HCT116 (cell line): ENCODE data around the gene SCARB1. TPM values are rescaled to one million over a fixed set of nuclear protein-coding genes. Genes with fewer than 3 reads are reported as not detected.

Experiments
- ATAC-seq: fragments of 200-7000 bp; cut with Tn5 transposase; 2 replicates; pipeline ENCODE4 v1.9.1; 2020; ENCODE audit warnings: mild to moderate bottlenecking, moderate library complexity
- BruUV-seq: library from RNA; stranded (reverse); fragments of 400-500 nt; replicated peaks from 2 replicates; lab custom pipeline; 2021; lab: Mats Ljungman, UMichigan
- CTCF ChIA-PET: fragments of 300-600 bp; sonication (Branson Sonifier 250); formaldehyde crosslinking; loops from one replicate; lab custom pipeline; 2021; ENCODE audit warnings: antibody characterized with exemption; lab: Charles Lee
- POLR2A ChIA-PET: fragments of 300-600, 350-600 bp; sonication (Branson Sonifier 250); formaldehyde crosslinking; loops from one replicate; lab custom pipeline; 2021; ENCODE audit warnings: antibody characterized with exemption; lab: Charles Lee
- RAD21 ChIA-PET, 2 experiments: fragments of 300-600 bp; sonication (Branson Sonifier 250); formaldehyde crosslinking; loops; one replicate each; lab custom pipeline; 2023; ENCODE audit warnings: low total read pairs in 2 of 2; ENCODE audit not compliant: uncharacterized antibody in 2 of 2, unreplicated experiment in 2 of 2, low non-redundant PET in 1 of 2; lab: Charles Lee
- DNase-seq: peaks from one replicate; pipeline ENCODE4 v3.0.0-alpha.2; 2010; ENCODE audit warnings: low read depth, low spot score
- H2AFZ ChIP-seq: fragments of 200-600 bp; shearing (Covaris generic), sonication (generic); 2 replicates; pipeline ENCODE4 v1.6.1; 2017; ENCODE audit warnings: low read depth, mixed run types, mixed read lengths, antibody characterized with exemption, low read length; ENCODE audit not compliant: poor library complexity, severe bottlenecking
- H3K27ac ChIP-seq: 2 replicates; pipeline ENCODE4 v1.5.1; 2012; ENCODE audit warnings: low read depth, low read length
- H3K27me3 ChIP-seq: fragments of 200-600 bp; sonication (generic); 2 replicates; pipeline ENCODE4 v1.6.1; 2016; ENCODE audit warnings: mixed run types, low read length, mixed read lengths; ENCODE audit not compliant: insufficient read depth
- H3K36me3 ChIP-seq, 2 experiments: fragments of 200-500 bp in 1 of 2; fragments of 200-600 bp in 1 of 2; sonication (Bioruptor generic) in 1 of 2; sonication (generic) in 1 of 2; 2 replicates each; pipeline versions ENCODE4 v1.5.1 to v1.6.1; 2014 to 2016; ENCODE audit warnings: low read length in 2 of 2, inconsistent platforms in 1 of 2, mixed read lengths in 1 of 2, mixed run types in 1 of 2; ENCODE audit not compliant: insufficient read depth in 2 of 2, control insufficient read depth in 1 of 2
- H3K4me1 ChIP-seq, 2 experiments: fragments of 200-600 bp in 1 of 2; sonication (generic) in 1 of 2; 2 replicates each; pipeline versions ENCODE4 v1.5.1 to v1.6.1; 2012 to 2017; ENCODE audit warnings: low read length in 2 of 2, inconsistent platforms in 1 of 2, mild to moderate bottlenecking in 1 of 2, mixed read lengths in 1 of 2, mixed run types in 1 of 2, moderate library complexity in 1 of 2; ENCODE audit not compliant: insufficient read depth in 2 of 2, control insufficient read depth in 1 of 2
- H3K4me2 ChIP-seq: fragments of 200-600 bp; sonication (generic); 2 replicates; pipeline ENCODE4 v1.6.1; 2017; ENCODE audit warnings: mixed run types, low read length, mixed read lengths
- H3K4me3 ChIP-seq, 2 experiments: fragments of 200-600 bp in 1 of 2; sonication (generic) in 1 of 2; replicated peaks in 1 of 2; 2 replicates each; pipeline ENCODE4 v1.5.1; 2011 to 2016; ENCODE audit warnings: low read length in 2 of 2, control low read depth in 1 of 2, low read depth in 1 of 2, mild to moderate bottlenecking in 1 of 2, mixed read lengths in 1 of 2, mixed run types in 1 of 2
- H3K79me2 ChIP-seq: fragments of 200-600 bp; sonication (generic); 2 replicates; pipeline ENCODE4 v1.6.1; 2017; ENCODE audit warnings: mild to moderate bottlenecking, mixed run types, low read length, moderate library complexity, mixed read lengths; ENCODE audit not compliant: insufficient read depth
- H3K9ac ChIP-seq: fragments of 200-600 bp; sonication (generic); 2 replicates; pipeline ENCODE4 v1.6.1; 2016; ENCODE audit warnings: low read length, mixed read lengths
- H3K9me2 ChIP-seq: fragments of 200-600 bp; sonication (generic), shearing (Covaris generic); 2 replicates; pipeline ENCODE4 v1.6.1; 2017; ENCODE audit warnings: mixed run types, mild to moderate bottlenecking, moderate library complexity; ENCODE audit not compliant: insufficient read depth
- H3K9me3 ChIP-seq, 2 experiments: fragments of 200-500 bp in 1 of 2; fragments of 200-600 bp in 1 of 2; sonication (Bioruptor generic) in 1 of 2; sonication (generic) in 1 of 2; 2 replicates each; pipeline ENCODE4 v1.6.1; 2014 to 2017; ENCODE audit warnings: low read length in 2 of 2, mixed read lengths in 2 of 2, inconsistent platforms in 1 of 2, low read depth in 1 of 2, mild to moderate bottlenecking in 1 of 2, mixed run types in 1 of 2, moderate library complexity in 1 of 2; ENCODE audit not compliant: control insufficient read depth in 1 of 2, insufficient read depth in 1 of 2
- H4K20me1 ChIP-seq: fragments of 200-600 bp; sonication (generic), shearing (Covaris generic); 2 replicates; pipeline ENCODE4 v1.6.1; 2017; ENCODE audit warnings: mixed run types, mild to moderate bottlenecking, moderate library complexity; ENCODE audit not compliant: insufficient read depth
- ATF3 ChIP-seq: IDR thresholded peaks from 2 replicates; pipeline ENCODE4 v1.6.1; 2012
- CBX3 ChIP-seq: IDR thresholded peaks from 2 replicates; pipeline ENCODE4 v1.6.1; 2012; ENCODE audit warnings: low read depth
- CTCF ChIP-seq, 3 experiments: fragments of 200-600 bp in 1 of 3; sonication (generic) in 1 of 3; IDR thresholded peaks in 2 of 3; conservative IDR thresholded peaks in 1 of 3; 2 replicates each; pipeline ENCODE4 v1.5.1; 2012 to 2017; ENCODE audit warnings: low read depth in 2 of 3, low read length in 2 of 3, antibody characterized with exemption in 1 of 3, borderline replicate concordance in 1 of 3, control low read depth in 1 of 3, mild to moderate bottlenecking in 1 of 3, mixed read lengths in 1 of 3, mixed run types in 1 of 3, moderate library complexity in 1 of 3; ENCODE audit not compliant: insufficient read depth in 1 of 3
- EGR1 ChIP-seq: IDR thresholded peaks from 2 replicates; pipeline ENCODE4 v1.6.1; 2012; ENCODE audit warnings: low read depth
- ELF1 ChIP-seq: IDR thresholded peaks from 2 replicates; pipeline ENCODE4 v1.6.1; 2012; ENCODE audit warnings: low read depth, borderline replicate concordance
- EZH2 ChIP-seq: fragments of 200-600 bp; sonication (generic); IDR thresholded peaks from 2 replicates; pipeline ENCODE4 v1.6.1; 2017; ENCODE audit warnings: antibody characterized with exemption, mixed run types
- EZH2phosphoT487 ChIP-seq: fragments of 200-600 bp; IDR thresholded peaks from 2 replicates; pipeline ENCODE4 v1.6.1; 2018; ENCODE audit warnings: antibody characterized with exemption, borderline replicate concordance
- FOSL1 ChIP-seq: IDR thresholded peaks from 2 replicates; pipeline ENCODE4 v1.6.1; 2012; ENCODE audit warnings: low read depth
- JUND ChIP-seq: IDR thresholded peaks from 2 replicates; pipeline ENCODE4 v1.6.1; 2012
- POLR2AphosphoS5 ChIP-seq: IDR thresholded peaks from 2 replicates; pipeline ENCODE4 v1.6.1; 2011; ENCODE audit warnings: mild to moderate bottlenecking, low read depth, low read length, moderate library complexity
- RAD21 ChIP-seq: IDR thresholded peaks from 2 replicates; pipeline ENCODE4 v1.6.1; 2012; ENCODE audit warnings: low read depth, mild to moderate bottlenecking
- REST ChIP-seq: IDR thresholded peaks from 2 replicates; pipeline ENCODE4 v1.6.1; 2012; ENCODE audit warnings: low read depth
- SIN3A ChIP-seq: IDR thresholded peaks from 2 replicates; pipeline ENCODE4 v1.6.1; 2012; ENCODE audit warnings: low read depth
- SRF ChIP-seq: IDR thresholded peaks from 2 replicates; pipeline ENCODE4 v1.6.1; 2012; ENCODE audit warnings: low read depth
- TCF7L2 ChIP-seq: IDR thresholded peaks from 2 replicates; pipeline ENCODE4 v1.7.0; 2011; ENCODE audit warnings: borderline replicate concordance, inconsistent platforms; ENCODE audit not compliant: insufficient read depth, insufficient read length; ENCODE audit errors: extremely low read depth
- YY1 ChIP-seq: IDR thresholded peaks from 2 replicates; pipeline ENCODE4 v1.6.1; 2011; ENCODE audit warnings: low read length, low read depth, moderate library complexity, mild to moderate bottlenecking; ENCODE audit not compliant: insufficient replicate concordance; ENCODE audit errors: extremely low read depth
- ZBTB33 ChIP-seq: IDR thresholded peaks from 2 replicates; pipeline ENCODE4 v1.6.1; 2011; ENCODE audit warnings: mild to moderate bottlenecking, low read length, moderate library complexity; ENCODE audit not compliant: insufficient replicate concordance; ENCODE audit errors: extremely low read depth
- intact Hi-C: fragments of 100-400 bp; cut with micrococcal nuclease; formaldehyde crosslinking; loops from 2 replicates; pipeline ENCODE4 v1.10.0; 2022
- total RNA-seq: library from RNA; stranded (reverse); gene quantifications from one replicate; pipeline ENCODE4 v1.2.1, GENCODE V29; 2021; ENCODE audit not compliant: unreplicated experiment

SCARB1 gene
- total RNA-seq, 1 experiment from 2014 or later: 95.5 TPM

- Histone ChIP-seq H3K36me3 (no peaks in the 10 kb centered on the region), H3K9me3 (no peaks in the 10 kb centered on the region), H4K20me1 (no peaks in the 10 kb centered on the region), H2AFZ (peak overlapping the region; percentile 49), H3K27ac (peak overlapping the region; percentile 48), H3K79me2 (0 out of 2 replicates have a peak, but pooled peaks cover 4% of the 10 kb centered on the region), H3K4me1 (peaks cover 20 to 43% of the 10 kb centered on the region in 2 experiments), H3K4me2 (peak overlapping the region; percentile 67), H3K9me2 (no peaks in the 10 kb centered on the region), H3K9ac (peak overlapping the region; percentile 42), H3K4me3 (peak overlapping the region in 1 of 2 experiments; percentile 25; a peak in 2 of 4 replicates), H3K27me3 (no peaks in the 10 kb centered on the region)
- no peak for DNase-seq
- BruUV-seq: no TSS peak
- ChIA-PET POLR2A (interaction anchor here (0.6 to 3.2 kb wide), 5 partner anchors 10 to 32 kb away, joined by 3 to 18 read pairs (median 3); partner anchors contain the start of gene UBC), RAD21 (no interaction called here), CTCF (interaction anchor here (1.0 to 3.9 kb wide), 5 partner anchors 8 to 42 kb away, joined by 3 to 44 read pairs (median 9); no protein-coding TSS in a partner anchor)
- intact Hi-C loops: loop anchor here (10.0 kb wide), 1 partner anchor 500 kb away; no protein-coding TSS in a partner anchor
- peak; percentile 85 for ATAC-seq
- TF ChIP-seq YY1: no peak
- peak; percentile 96 for TF ChIP-seq CBX3
- peak; percentile 64; the same call in 1 of the 2 replicates for TF ChIP-seq SIN3A
- TF ChIP-seq ELF1: no peak
- TF ChIP-seq TCF7L2: peak; percentile 13
- TF ChIP-seq ATF3: no peak
- TF ChIP-seq EZH2: no peak
- peak; percentile 85 for TF ChIP-seq JUND
- no peak for TF ChIP-seq EZH2phosphoT487
- no peak for TF ChIP-seq RAD21
- TF ChIP-seq CTCF (IDR thresholded peaks at IDR 0.05 in 2 of 3, conservative IDR thresholded peaks at IDR 0.05 in 1 of 3; ENCODE audit: borderline replicate concordance in 1 of 3, insufficient read depth in 1 of 3, low read depth in 2 of 3, low read length in 2 of 3): no peak
- TF ChIP-seq REST: no peak
- no peak for TF ChIP-seq ZBTB33
- peak; percentile 77 for TF ChIP-seq FOSL1
- no peak for TF ChIP-seq EGR1
- TF ChIP-seq POLR2AphosphoS5: peak; percentile 51
- 0 out of 2 replicates have a peak, but pooled peaks have one; percentile 32 for TF ChIP-seq SRF
These were observed 40.8 kb upstream of the SCARB1 start for GRCh38 chr12:124904306-124905098.
